Panc1 (cell line): ENCODE results near the gene CD84. TPM values are rescaled to one million over a fixed set of nuclear protein-coding genes. Genes with fewer than 3 reads are reported as not detected.
"Not testable (repeated sequence)": the region's sequence is repeated elsewhere in the genome, so short reads cannot be mapped to it uniquely, and the experiment has no call there.

Experiments used
- ATAC-seq: fragments of 200-7000 bp; cut with Tn5 transposase; 2 replicates; pipeline ENCODE4 v1.9.1; 2020; ENCODE audit warnings: mild to moderate bottlenecking, moderate library complexity
- BruUV-seq: library from RNA; stranded (reverse); fragments of 400-500 nt; replicated peaks from 2 replicates; lab custom pipeline; 2021; lab: Mats Ljungman, UMichigan
- CTCF ChIA-PET: fragments of 300-600 bp; sonication (Branson Sonifier 250); formaldehyde crosslinking; loops from one replicate; lab custom pipeline; 2022; ENCODE audit warnings: antibody characterized with exemption; lab: Charles Lee
- POLR2A ChIA-PET: fragments of 300-600 bp; sonication (Branson Sonifier 250); formaldehyde crosslinking; loops from one replicate; lab custom pipeline; 2022; ENCODE audit warnings: antibody characterized with exemption; lab: Charles Lee
- DNase-seq: peaks from one replicate; pipeline ENCODE4 v3.0.0-alpha.2; 2010; ENCODE audit warnings: low read depth, low spot score
- H3K27ac ChIP-seq: 2 replicates; pipeline ENCODE4 v1.5.1; 2011; ENCODE audit warnings: mild to moderate bottlenecking, low read length, inconsistent platforms
- H3K27me3 ChIP-seq: fragments of 200-500 bp; sonication (Bioruptor generic); 2 replicates; pipeline ENCODE4 v1.6.0; 2014; ENCODE audit warnings: low read length, inconsistent platforms; ENCODE audit not compliant: control insufficient read depth, insufficient read depth
- H3K36me3 ChIP-seq: fragments of 200-500 bp; sonication (Bioruptor generic); 2 replicates; pipeline ENCODE4 v1.5.1; 2014; ENCODE audit warnings: inconsistent platforms, mild to moderate bottlenecking, low read length, moderate library complexity; ENCODE audit not compliant: control insufficient read depth, insufficient read depth
- H3K4me1 ChIP-seq: 2 replicates; pipeline ENCODE4 v1.5.1; 2011; ENCODE audit warnings: inconsistent platforms, mild to moderate bottlenecking, low read length, moderate library complexity; ENCODE audit not compliant: control insufficient read depth, insufficient read depth
- H3K4me3 ChIP-seq, 2 experiments: 2 replicates each; pipeline ENCODE4 v1.5.1; 2011 to 2012; ENCODE audit warnings: low read depth in 2 of 2, low read length in 2 of 2, mild to moderate bottlenecking in 2 of 2, inconsistent platforms in 1 of 2, moderate library complexity in 1 of 2
- H3K9me3 ChIP-seq: fragments of 200-500 bp; sonication (Bioruptor generic); 2 replicates; pipeline ENCODE4 v1.5.1; 2014; ENCODE audit warnings: low read depth, mild to moderate bottlenecking, inconsistent platforms, low read length, moderate library complexity; ENCODE audit not compliant: control insufficient read depth, insufficient read depth
- POLR2AphosphoS5 ChIP-seq: IDR thresholded peaks from 2 replicates; pipeline ENCODE4 v1.6.1; 2012; ENCODE audit warnings: mild to moderate bottlenecking, low read depth, low read length, moderate library complexity
- SIN3A ChIP-seq: IDR thresholded peaks from 2 replicates; pipeline ENCODE4 v1.6.1; 2012; ENCODE audit warnings: low read depth, mild to moderate bottlenecking, low read length, moderate library complexity, borderline replicate concordance; ENCODE audit not compliant: insufficient read depth
- TCF7L2 ChIP-seq: IDR thresholded peaks from 2 replicates; pipeline ENCODE4 v1.6.1; 2011; ENCODE audit warnings: mild to moderate bottlenecking, low read depth, low read length, inconsistent platforms
- in situ Hi-C: cut with HindIII; loops from 2 replicates; pipeline ENCODE4 v1.10.0; 2016; ENCODE audit warnings: low sequenced_read_pairs, low pct_unique_long_range_greater_than_20kb
- intact Hi-C: fragments of 100-400 bp; cut with micrococcal nuclease; formaldehyde crosslinking; loops from one replicate; pipeline ENCODE4 v1.10.0; 2022; ENCODE audit not compliant: unreplicated experiment
- total RNA-seq: library from RNA; stranded (reverse); gene quantifications from one replicate; pipeline ENCODE4 v1.2.1, GENCODE V29; 2021; ENCODE audit not compliant: unreplicated experiment
- TF ChIP-seq, protein P1 (sequence below): fragments of 450-650 bp; IDR thresholded peaks from 2 replicates; pipeline ENCODE4 v1.5.1; 2017; ENCODE audit warnings: mild to moderate bottlenecking
- TF ChIP-seq, protein P2 (sequence below), 2 experiments: IDR thresholded peaks; 2 replicates each; pipeline ENCODE4 v1.6.1; 2011 to 2012; ENCODE audit warnings: low read depth in 2 of 2, control low read depth in 1 of 2, low read length in 1 of 2, mild to moderate bottlenecking in 1 of 2, moderate library complexity in 1 of 2; ENCODE audit not compliant: insufficient read depth in 1 of 2

The CD84 gene
- total RNA-seq, 1 experiment from 2014 or later = 0.26 TPM

DNA sequence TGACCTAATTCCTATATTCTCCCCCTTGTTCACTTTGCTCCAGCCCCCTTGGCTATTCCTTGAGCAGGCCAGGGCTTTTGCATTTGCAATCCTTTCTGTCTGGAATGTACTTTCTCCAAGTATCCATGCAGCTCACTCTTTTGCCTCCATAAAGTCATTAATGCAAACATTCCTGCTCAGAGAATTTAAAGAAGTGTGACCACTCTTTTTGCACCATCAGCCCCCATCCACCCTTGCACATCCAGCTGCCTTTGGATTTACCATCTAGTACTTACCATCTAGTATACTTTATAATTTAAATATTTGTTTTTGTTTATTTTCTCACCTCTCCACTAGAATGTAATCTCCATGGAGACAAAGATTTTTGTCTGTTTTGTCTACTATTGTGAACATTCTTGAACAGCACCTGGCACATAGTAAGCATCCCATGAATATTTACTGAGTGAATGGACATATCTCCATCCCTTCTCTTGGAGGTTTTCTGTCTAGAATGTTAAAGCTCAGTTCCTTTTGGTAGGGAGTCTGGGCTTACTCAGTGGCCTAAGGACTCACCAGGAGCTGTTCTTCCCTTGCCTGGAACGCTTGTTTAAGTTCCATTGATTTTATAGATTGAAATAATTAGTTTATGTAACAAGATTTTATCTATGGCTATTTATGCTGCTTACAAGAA, 78.8 kb downstream of the CD84 start:
- intact Hi-C loops (no loop called here), in situ Hi-C loops (no loop called here)
- Histone ChIP-seq H3K36me3 (no peaks in the 10 kb centered on the region), H3K4me3 (no peak overlapping the region), H3K27me3 (no peaks in the 10 kb centered on the region), H3K4me1 (no peaks in the 10 kb centered on the region), H3K27ac (no peak overlapping the region), H3K9me3 (no peaks in the 10 kb centered on the region)
- CTCF ChIA-PET = no interaction called here
- DNase-seq = no peak
- TF ChIP-seq, protein P1, sequence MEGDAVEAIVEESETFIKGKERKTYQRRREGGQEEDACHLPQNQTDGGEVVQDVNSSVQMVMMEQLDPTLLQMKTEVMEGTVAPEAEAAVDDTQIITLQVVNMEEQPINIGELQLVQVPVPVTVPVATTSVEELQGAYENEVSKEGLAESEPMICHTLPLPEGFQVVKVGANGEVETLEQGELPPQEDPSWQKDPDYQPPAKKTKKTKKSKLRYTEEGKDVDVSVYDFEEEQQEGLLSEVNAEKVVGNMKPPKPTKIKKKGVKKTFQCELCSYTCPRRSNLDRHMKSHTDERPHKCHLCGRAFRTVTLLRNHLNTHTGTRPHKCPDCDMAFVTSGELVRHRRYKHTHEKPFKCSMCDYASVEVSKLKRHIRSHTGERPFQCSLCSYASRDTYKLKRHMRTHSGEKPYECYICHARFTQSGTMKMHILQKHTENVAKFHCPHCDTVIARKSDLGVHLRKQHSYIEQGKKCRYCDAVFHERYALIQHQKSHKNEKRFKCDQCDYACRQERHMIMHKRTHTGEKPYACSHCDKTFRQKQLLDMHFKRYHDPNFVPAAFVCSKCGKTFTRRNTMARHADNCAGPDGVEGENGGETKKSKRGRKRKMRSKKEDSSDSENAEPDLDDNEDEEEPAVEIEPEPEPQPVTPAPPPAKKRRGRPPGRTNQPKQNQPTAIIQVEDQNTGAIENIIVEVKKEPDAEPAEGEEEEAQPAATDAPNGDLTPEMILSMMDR = no peak
- TF ChIP-seq, protein P2, sequence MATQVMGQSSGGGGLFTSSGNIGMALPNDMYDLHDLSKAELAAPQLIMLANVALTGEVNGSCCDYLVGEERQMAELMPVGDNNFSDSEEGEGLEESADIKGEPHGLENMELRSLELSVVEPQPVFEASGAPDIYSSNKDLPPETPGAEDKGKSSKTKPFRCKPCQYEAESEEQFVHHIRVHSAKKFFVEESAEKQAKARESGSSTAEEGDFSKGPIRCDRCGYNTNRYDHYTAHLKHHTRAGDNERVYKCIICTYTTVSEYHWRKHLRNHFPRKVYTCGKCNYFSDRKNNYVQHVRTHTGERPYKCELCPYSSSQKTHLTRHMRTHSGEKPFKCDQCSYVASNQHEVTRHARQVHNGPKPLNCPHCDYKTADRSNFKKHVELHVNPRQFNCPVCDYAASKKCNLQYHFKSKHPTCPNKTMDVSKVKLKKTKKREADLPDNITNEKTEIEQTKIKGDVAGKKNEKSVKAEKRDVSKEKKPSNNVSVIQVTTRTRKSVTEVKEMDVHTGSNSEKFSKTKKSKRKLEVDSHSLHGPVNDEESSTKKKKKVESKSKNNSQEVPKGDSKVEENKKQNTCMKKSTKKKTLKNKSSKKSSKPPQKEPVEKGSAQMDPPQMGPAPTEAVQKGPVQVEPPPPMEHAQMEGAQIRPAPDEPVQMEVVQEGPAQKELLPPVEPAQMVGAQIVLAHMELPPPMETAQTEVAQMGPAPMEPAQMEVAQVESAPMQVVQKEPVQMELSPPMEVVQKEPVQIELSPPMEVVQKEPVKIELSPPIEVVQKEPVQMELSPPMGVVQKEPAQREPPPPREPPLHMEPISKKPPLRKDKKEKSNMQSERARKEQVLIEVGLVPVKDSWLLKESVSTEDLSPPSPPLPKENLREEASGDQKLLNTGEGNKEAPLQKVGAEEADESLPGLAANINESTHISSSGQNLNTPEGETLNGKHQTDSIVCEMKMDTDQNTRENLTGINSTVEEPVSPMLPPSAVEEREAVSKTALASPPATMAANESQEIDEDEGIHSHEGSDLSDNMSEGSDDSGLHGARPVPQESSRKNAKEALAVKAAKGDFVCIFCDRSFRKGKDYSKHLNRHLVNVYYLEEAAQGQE (IDR thresholded peaks at IDR 0.05; ENCODE audit: insufficient read depth in 1 of 2, low read depth in 2 of 2, low read length in 1 of 2) = no peak
- TF ChIP-seq SIN3A (no peak), POLR2AphosphoS5 (no peak), TCF7L2 (no peak)
- POLR2A ChIA-PET = no interaction called here
- no TSS peak for BruUV-seq
- no peak for ATAC-seq

DNA sequence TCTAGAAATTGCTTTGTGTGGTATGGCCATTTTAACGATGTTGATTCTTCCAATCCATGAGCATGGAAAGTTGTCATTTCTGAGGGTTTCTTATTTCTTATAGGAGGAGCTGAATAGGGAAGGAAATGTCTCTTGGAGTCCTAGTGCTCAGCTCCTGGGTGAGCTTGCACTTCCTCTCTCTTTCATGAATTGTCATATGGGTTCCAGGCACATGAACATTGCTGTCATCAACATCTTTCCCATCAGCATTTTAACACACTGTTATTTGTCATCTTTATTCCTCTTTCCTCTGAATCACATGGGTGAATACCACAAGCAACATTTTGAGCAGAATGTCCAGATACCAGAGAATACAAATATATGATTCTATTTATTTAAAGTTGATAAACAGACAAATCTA, 79.7 kb downstream of the CD84 start:
- Histone ChIP-seq H3K9me3 (no peaks in the 10 kb centered on the region), H3K36me3 (no peaks in the 10 kb centered on the region), H3K27ac (no peak overlapping the region), H3K4me1 (no peaks in the 10 kb centered on the region), H3K4me3 (no peak overlapping the region), H3K27me3 (0 out of 2 replicates have a peak, but pooled peaks cover 2% of the 10 kb centered on the region)
- in situ Hi-C loops (no loop called here), intact Hi-C loops (no loop called here)
- BruUV-seq = no TSS peak
- ChIA-PET POLR2A (no interaction called here), CTCF (no interaction called here)
- ATAC-seq = no peak
- TF ChIP-seq POLR2AphosphoS5 (no peak), SIN3A (no peak), TCF7L2 (no peak)
- TF ChIP-seq, protein P2 (IDR thresholded peaks at IDR 0.05; ENCODE audit: insufficient read depth in 1 of 2, low read depth in 2 of 2, low read length in 1 of 2) = no peak
- no peak for DNase-seq

DNA sequence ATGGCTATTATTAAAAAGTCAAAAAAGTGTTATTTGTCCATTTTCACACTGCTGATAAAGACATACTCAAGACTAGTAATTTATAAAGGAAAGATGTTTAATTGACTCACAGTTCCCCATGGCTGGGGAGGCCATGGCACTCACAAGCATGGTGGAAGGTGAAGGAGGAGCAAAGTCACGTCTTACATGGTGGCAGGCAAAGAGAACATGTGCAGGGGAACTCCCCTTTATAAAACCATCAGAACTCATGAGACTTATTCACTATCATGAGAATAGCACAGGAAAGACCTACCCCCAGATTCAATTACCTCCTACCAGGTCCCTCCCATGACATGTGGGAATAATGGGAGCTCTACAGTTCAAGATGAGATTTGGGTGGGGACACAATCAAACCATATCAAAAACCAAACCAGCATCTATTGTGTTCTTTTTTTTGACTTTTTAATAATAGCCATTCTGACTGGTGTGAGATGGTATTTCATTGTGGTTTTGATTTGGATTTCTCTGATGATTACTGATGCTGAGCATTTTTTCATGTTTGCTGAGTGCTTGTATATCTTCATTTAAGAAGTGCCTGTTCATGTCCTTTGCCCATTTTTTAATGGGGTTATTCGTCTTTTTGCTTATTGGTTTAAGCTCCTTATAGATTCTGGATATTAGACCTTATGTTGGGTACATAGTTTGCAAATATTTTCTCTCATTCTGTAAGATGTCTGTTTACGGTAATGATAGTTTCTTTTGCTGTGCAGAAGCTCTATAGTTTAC, 80.8 kb downstream of the CD84 start:
- POLR2A ChIA-PET, CTCF ChIA-PET, H3K36me3 ChIP-seq, intact Hi-C loops, H3K4me1 ChIP-seq, DNase-seq, BruUV-seq, H3K9me3 ChIP-seq, H3K4me3 ChIP-seq, ATAC-seq, in situ Hi-C loops, H3K27me3 ChIP-seq, H3K27ac ChIP-seq: not testable (repeated sequence)
